ENCODE measurements around the gene CETP.

The CETP gene

DNA sequence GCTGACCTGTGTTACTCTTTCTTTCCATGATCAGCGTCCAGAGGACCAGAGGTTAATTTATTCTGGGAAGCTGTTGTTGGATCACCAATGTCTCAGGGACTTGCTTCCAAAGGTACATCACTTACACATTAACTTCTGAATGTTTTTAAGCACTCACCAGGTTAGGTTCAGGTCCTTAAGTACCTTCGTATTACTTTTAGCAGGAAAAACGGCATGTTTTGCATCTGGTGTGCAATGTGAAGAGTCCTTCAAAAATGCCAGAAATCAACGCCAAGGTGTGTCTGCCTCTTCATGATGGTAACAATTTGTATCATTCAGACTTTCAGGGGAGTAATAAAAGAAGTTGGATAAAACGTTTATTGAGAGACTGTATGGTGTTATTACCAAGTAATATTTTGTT lies 26.5 kb upstream of the CETP start:
- no peak overlapping the region for H3K4me3 ChIP-seq (ENCODE audit: low read length)
- DNase-seq (ENCODE audit: low read depth) = no peak
- TF ChIP-seq, protein P1, sequence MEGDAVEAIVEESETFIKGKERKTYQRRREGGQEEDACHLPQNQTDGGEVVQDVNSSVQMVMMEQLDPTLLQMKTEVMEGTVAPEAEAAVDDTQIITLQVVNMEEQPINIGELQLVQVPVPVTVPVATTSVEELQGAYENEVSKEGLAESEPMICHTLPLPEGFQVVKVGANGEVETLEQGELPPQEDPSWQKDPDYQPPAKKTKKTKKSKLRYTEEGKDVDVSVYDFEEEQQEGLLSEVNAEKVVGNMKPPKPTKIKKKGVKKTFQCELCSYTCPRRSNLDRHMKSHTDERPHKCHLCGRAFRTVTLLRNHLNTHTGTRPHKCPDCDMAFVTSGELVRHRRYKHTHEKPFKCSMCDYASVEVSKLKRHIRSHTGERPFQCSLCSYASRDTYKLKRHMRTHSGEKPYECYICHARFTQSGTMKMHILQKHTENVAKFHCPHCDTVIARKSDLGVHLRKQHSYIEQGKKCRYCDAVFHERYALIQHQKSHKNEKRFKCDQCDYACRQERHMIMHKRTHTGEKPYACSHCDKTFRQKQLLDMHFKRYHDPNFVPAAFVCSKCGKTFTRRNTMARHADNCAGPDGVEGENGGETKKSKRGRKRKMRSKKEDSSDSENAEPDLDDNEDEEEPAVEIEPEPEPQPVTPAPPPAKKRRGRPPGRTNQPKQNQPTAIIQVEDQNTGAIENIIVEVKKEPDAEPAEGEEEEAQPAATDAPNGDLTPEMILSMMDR (conservative IDR thresholded peaks at IDR 0.05; ENCODE audit: low read depth, low read length) = no peak

DNA sequence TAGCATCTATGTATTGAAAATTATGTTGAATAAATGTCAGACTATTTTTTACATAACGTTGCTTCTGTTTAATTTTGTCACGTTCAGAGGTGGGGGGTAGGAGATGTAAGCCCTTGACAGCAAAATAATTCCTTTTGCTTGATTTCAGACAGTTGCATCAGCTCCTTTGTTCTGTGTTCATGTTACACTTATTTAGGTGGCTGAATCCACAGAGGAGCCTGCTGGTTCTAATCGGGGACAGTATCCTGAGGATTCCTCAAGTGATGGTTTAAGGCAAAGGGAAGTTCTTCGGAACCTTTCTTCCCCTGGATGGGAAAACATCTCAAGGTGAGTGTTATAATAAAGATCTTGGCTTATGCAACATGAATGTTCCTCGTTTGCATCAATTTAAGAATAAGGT lies 25.3 kb upstream of the CETP start:
- no peak overlapping the region for H3K4me3 ChIP-seq (ENCODE audit: low read length)
- TF ChIP-seq, protein P1 (conservative IDR thresholded peaks at IDR 0.05; ENCODE audit: low read depth, low read length) = no peak
- DNase-seq (ENCODE audit: low read depth) = no peak

DNA sequence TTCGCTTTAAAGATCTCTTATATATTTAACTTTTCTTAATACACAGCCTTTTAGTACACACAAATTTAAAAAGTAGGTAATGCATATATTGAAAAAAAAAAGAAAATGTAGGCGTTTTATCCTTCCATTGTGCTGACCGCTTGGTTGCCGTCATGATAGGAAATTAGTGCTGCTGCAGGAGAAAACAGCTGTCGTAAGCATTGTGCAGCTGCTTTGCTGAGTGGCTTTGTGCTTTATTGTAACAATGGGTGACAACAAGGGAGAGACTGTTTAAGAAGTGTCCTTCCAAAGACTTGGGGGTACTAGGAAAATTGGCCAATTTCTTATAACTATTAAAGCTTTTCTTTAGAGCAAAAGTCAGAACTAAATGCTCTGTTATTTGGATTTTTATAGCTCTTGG lies 24.8 kb upstream of the CETP start:
- TF ChIP-seq, protein P1 (conservative IDR thresholded peaks at IDR 0.05; ENCODE audit: low read depth, low read length) = no peak
- H3K4me3 ChIP-seq (ENCODE audit: low read length) = no peak overlapping the region
- DNase-seq (ENCODE audit: low read depth) = no peak

DNA sequence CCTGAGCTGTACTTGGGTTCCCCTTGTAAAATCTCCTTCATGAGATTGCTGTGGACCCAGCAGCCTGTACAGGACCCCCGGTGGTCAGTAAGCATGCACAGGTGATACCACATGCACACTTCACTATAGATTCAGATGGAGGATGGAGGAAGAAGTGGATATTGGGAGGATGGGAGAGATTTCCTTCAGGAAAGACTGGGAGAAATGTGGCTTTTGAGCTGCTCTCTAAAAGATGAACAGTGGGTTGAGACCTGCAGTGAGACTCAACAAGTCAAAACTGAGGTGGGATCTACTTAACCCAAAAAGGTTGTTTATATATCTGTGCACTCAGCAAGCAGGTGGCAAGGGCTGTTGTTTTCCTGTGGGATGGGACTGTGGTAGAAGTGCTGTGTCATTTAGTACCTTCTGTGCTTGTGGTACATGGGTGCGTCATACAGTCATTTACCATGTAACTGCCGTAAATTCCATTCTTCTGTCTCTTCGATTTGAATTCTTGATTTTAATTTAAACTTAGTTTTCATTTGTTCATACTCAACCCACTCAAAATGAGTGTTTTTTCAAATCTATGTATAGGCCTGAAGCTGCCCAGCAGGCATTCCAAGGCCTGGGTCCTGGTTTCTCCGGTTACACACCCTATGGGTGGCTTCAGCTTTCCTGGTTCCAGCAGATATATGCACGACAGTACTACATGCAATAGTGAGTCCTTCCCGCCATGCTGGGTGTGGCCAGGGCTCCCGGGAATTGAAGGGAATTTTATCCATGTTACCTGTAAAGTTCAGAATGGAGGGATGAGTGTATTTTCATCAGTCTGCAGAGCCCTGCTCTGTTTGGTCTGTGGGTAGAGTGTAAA lies 22.9 kb upstream of the CETP start:
- H3K4me3 ChIP-seq (ENCODE audit: low read length) = no peak overlapping the region
- TF ChIP-seq, protein P1 (conservative IDR thresholded peaks at IDR 0.05; ENCODE audit: low read depth, low read length) = no peak
- no peak for DNase-seq (ENCODE audit: low read depth)

DNA sequence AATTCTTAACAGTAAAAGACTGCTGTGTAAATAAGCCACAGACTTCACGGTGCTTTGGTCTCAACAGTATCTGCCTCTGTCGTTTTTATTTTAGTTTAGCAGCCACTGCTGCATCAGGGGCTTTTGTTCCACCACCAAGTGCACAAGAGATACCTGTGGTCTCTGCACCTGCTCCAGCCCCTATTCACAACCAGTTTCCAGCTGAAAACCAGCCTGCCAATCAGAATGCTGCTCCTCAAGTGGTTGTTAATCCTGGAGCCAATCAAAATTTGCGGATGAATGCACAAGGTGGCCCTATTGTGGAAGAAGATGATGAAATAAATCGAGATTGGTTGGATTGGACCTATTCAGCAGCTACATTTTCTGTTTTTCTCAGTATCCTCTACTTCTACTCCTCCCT lies 21.9 kb upstream of the CETP start:
- no peak for DNase-seq (ENCODE audit: low read depth)
- TF ChIP-seq, protein P1 (conservative IDR thresholded peaks at IDR 0.05; ENCODE audit: low read depth, low read length) = no peak
- H3K4me3 ChIP-seq (ENCODE audit: low read length) = no peak overlapping the region

DNA sequence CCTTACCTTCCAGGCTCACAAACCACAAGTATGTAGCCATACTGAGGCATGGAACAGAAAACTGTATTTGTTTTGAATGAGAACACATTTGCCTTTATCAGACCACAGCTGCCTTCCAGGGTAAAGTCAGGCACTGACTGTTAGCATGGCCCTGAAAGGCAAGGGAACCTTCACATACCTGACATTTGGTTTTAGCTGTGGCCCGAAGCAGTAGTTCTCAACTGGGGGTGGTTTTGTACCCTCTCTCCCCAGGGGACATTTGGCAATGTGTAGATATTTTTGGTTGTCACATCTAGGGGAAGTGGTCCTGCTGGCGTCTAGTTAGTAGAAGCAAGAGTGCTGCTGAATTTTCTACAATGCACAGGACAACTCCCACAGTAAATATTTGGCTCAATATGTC lies 20.7 kb upstream of the CETP start:
- no peak for DNase-seq (ENCODE audit: low read depth)
- TF ChIP-seq, protein P1 (conservative IDR thresholded peaks at IDR 0.05; ENCODE audit: low read depth, low read length) = no peak
- no peak overlapping the region for H3K4me3 ChIP-seq (ENCODE audit: low read length)

DNA sequence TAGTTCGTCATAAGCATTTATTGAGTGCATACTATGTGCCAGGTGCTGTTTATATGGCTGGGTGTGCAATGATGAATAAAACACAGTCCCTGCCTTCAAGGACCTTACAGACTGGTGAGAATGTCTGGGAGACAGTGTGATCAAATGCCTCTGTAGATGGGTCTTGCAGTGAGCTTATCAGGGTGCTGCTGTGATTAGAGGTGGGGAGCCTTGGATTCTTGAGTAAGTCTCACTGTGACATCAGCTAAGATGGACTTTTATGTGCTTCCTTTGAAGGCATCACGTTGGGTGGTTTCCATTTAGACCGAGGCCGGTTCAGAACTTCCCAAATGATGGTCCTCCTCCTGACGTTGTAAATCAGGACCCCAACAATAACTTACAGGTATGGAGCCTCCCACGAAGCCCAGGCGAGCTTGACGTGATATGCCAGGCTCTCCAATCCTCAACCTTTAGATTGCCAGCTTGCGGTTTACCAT lies 19.9 kb upstream of the CETP start:
- DNase-seq (ENCODE audit: low read depth) = no peak
- TF ChIP-seq, protein P1 (conservative IDR thresholded peaks at IDR 0.05; ENCODE audit: low read depth, low read length) = no peak
- no peak overlapping the region for H3K4me3 ChIP-seq (ENCODE audit: low read length)
